GM12878 (cell line): ENCODE measurements around the gene DBR1.

Experiments used
- CTCF ChIP-seq, 3 experiments: IDR thresholded peaks in 2 of 3; conservative IDR thresholded peaks in 1 of 3; 2 replicates each; pipeline ENCODE4 v1.5.1; 2011; ENCODE audit warnings: low read depth in 3 of 3, low read length in 3 of 3, mild to moderate bottlenecking in 3 of 3, control low read depth in 2 of 3, moderate library complexity in 2 of 3, inconsistent platforms in 1 of 3, mixed read lengths in 1 of 3; ENCODE audit not compliant: control insufficient read depth in 2 of 3, insufficient read depth in 1 of 3; ENCODE audit errors: extremely low read depth in 1 of 3
- EED ChIP-seq: sonication (generic); IDR thresholded peaks from 2 replicates; pipeline ENCODE4 v1.6.1; 2016; ENCODE audit warnings: antibody characterized with exemption, low read depth
- ELK1 ChIP-seq: IDR thresholded peaks from 2 replicates; pipeline ENCODE4 v1.6.1; 2012; ENCODE audit warnings: low read depth, low read length, improper control_type of control experiment
- FOS ChIP-seq: IDR thresholded peaks from 3 replicates; pipeline ENCODE4 v1.6.1; 2011; ENCODE audit warnings: borderline replicate concordance; ENCODE audit not compliant: insufficient read length; ENCODE audit errors: extremely low read depth
- HDGF ChIP-seq: fragments of 450-650 bp; IDR thresholded peaks from 2 replicates; pipeline ENCODE4 v1.6.1; 2016; ENCODE audit warnings: antibody characterized with exemption
- IRF3 ChIP-seq: fragments of 450-650 bp; IDR thresholded peaks from 2 replicates; pipeline ENCODE4 v1.6.1; 2014; ENCODE audit warnings: mild to moderate bottlenecking
- MAX ChIP-seq: IDR thresholded peaks from 2 replicates; pipeline ENCODE4 v1.6.1; 2012; ENCODE audit warnings: low read depth, low read length, improper control_type of control experiment
- NR2F1 ChIP-seq: fragments of 450-650 bp; conservative IDR thresholded peaks from 2 replicates; pipeline ENCODE4 v1.6.1; 2017; ENCODE audit warnings: mild to moderate bottlenecking
- POLR2A ChIP-seq: IDR thresholded peaks from 2 replicates; pipeline ENCODE4 v1.6.1; 2011; ENCODE audit warnings: low read depth, mild to moderate bottlenecking, low read length
- SIX5 ChIP-seq: IDR thresholded peaks from 2 replicates; pipeline ENCODE4 v1.6.1; 2011; ENCODE audit warnings: mild to moderate bottlenecking, low read depth, low read length, moderate library complexity; ENCODE audit not compliant: severe bottlenecking
- TBL1XR1 ChIP-seq: IDR thresholded peaks from 2 replicates; pipeline ENCODE4 v1.6.1; 2012; ENCODE audit warnings: low read depth, low read length, improper control_type of control experiment

DNA sequence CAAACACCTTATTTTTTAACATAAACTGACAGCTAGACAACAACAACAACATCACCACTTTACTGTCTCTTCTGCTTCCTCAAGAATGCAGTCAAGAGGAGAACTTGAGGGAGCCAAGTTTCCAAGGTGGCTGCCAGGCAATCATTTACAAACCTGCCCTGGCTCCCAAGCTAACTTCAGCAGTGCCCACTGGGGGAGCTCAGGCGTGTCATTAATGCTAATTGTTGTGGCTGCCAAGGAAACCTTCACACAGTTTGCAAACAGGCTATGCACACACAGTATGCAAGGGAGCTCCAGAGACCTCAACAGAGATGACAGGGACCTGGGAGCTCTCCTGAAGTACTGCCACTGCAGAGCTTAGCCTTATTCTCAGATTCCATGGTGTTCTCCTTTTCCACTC lies 61.4 kb downstream of the DBR1 start:
- TF ChIP-seq FOS (no peak), MAX (no peak), NR2F1 (no peak), POLR2A (no peak), TBL1XR1 (no peak), IRF3 (no peak), SIX5 (no peak), CTCF (IDR thresholded peaks at IDR 0.05 in 2 of 3, conservative IDR thresholded peaks at IDR 0.05 in 1 of 3; ENCODE audit: control insufficient read depth in 2 of 3, extremely low read depth in 1 of 3, insufficient read depth in 1 of 3, low read depth in 3 of 3, low read length in 3 of 3) (no peak), EED (no peak), HDGF (no peak), ELK1 (no peak)
